GM18951 (cell line): ENCODE data around the gene GLRX5.

Experiments
- POLR2A ChIP-seq: IDR thresholded peaks from 4 replicates; pipeline ENCODE4 v1.6.1; 2011; ENCODE audit warnings: mild to moderate bottlenecking; ENCODE audit not compliant: insufficient read length, insufficient read depth; ENCODE audit errors: extremely low read depth
- in situ Hi-C: fragments of 300-500 bp; cut with MboI; formaldehyde crosslinking; loops from one replicate; pipeline ENCODE4 v1.12.0; 2022; ENCODE audit warnings: low sequenced_read_pairs, mixed read lengths, inconsistent platforms; ENCODE audit not compliant: unreplicated experiment

GLRX5 gene

DNA sequence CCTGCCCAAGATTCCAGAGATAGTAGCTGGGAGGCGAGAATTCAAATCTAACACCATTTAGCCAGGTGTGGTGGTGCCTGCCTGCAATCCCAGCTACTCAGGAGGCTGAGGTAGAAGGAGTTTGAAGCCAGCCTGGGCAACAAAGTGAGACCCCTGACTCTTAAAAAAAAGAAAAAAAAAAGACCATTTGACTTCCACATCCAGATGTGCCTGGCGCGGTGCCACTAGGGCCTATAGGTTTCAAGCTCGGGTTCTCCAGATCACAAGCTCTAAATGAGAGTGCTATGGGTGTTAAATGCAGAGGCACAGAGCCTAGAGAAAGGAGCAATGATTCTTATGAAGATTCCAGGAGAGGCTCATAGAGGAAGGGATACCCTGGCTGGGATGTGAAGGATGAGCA, 40.9 kb upstream of the GLRX5 start:
- in situ Hi-C loops: no loop called here
- TF ChIP-seq POLR2A: no peak

DNA sequence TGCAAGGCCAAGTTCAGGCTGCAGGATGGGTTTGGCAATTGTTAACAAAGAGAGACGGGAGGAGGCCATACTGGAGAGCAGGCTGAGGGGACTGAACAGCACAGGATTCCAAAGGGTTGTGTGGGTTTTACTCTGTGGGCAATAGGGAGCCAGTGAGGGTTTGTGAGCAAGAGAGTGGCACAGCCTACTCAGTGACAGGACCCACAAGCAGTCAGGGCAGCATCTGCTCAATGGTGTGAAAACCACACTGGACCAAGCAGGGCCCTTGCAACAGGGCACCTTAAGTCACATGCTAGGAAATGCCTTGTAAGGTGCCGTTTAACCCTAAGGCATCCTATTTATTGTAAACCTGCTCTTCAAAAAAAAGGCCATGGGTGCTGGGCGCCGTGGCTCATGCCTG, 40.4 kb upstream of the GLRX5 start:
- in situ Hi-C loops: no loop called here
- no peak for TF ChIP-seq POLR2A

DNA sequence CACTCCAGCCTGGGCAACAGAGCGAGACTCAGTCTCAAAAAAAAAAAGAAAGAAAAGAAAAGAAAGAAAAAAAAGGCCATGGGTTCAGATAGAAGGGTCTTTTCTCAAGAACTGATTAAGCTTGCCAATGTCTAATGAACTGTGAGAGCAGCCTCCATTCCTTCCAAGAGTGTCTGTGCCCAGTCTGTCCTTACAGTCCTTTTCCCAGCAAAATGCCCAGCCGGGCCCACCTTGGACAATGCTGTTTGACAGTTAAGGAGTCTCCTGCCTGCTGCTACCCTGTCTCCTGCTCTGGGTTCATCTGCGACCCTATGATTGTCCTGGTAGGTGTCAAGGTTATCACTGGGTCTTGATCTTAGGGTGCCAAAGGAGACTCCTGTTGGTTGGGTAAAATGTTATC, 39.8 kb upstream of the GLRX5 start:
- in situ Hi-C loops: no loop called here
- no peak for TF ChIP-seq POLR2A

DNA sequence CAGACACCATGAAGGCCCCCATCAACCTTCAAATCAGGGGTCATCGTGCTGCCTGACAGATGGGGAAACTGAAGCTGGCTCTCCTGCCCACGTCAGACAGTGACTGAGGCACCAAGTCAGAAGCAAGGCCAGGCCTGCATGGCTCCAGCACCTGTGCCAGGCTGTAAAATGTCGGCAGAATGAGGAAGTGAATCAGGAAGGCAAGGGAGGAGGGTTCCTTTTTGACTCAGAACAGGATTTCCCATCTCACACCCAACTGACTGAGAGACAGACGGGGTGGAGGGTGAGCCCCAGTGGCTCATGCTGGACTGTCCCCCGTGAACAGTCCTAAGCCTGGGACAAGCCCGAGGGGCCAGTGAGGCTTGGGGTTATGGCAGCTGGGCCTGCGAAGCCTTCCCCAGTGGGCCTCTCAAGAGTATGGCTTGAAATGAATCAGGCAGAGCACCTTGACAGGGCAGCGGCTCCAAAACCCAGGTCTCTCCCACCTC, 39.3 kb upstream of the GLRX5 start:
- in situ Hi-C loops: no loop called here
- peak; percentile 54 for TF ChIP-seq POLR2A

DNA sequence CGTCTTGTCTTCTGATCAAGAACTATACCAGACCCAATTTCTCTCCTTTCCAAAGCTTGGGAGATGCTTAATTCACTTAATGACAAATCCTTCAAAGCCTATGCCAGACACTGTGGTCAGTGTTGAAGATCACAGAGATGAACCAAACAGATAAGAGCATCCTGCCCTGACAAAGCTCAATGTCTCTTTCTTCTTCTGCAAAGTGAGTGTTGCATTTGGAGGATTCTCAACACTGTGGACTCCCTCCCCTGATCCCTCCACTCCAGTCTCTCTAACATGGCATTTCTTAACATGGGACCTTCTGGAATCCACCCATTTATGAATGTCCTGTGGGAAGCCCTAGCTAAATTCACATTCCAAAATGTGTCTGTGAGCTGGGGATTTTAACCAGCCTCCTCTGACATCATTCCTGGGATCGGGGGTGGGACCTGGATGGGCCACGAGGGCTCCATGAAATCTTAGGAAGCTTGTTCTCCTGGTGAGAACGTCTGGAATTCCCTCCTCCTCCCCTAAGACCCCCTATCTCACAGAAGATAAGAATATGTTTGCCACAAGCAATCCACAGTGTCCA, 38.7 kb upstream of the GLRX5 start:
- no peak for TF ChIP-seq POLR2A
- in situ Hi-C loops: no loop called here

DNA sequence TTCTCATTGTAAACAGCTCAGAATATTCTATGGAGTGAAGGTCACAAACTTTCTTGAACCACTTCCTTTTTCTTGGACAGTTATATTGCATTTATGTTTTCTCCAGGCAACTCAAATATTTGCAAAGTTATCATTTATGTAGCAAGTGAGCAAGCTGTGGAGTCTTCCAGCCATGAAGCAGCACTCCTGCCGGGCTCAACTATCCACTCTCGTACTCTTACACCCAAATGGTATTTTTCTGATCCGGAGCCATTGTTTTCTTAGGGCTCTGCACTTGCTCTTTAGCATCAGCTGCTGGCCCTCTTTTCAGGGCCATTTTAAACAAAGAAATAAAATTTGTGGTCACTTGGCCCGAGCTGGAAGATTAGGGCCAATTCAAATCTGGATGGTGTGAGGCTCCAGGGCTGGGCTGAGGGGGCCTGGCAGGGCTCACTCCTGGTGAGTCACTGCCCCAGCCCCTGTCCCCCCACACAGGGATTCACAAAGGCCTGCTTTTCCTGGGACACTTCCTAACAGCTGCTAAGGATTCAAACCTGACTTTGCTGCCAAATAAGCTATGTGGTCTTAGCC, 38.1 kb upstream of the GLRX5 start:
- no peak for TF ChIP-seq POLR2A
- in situ Hi-C loops: no loop called here

DNA sequence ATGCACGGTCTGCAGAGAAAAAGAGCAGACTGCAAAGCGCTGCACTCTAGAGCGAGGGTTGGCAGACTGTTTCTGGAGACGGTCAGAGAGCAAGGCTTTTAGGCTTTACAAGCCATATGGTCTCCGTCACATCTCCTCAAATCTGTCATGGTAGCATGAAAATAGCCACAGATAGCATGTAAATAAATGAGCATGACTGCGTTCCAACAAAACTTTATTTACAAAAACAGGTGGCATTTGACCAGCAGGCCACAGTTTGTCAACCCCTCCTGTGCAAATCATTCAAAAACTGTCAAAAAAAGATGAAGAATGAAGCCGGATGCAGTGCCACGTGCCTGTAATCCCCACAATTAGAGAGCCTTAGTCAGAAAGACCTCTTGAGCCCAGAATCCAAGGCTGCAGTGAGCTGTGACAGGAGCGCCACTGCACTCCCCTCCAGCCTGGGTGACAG, 37.3 kb upstream of the GLRX5 start:
- in situ Hi-C loops: no loop called here
- no peak for TF ChIP-seq POLR2A

DNA sequence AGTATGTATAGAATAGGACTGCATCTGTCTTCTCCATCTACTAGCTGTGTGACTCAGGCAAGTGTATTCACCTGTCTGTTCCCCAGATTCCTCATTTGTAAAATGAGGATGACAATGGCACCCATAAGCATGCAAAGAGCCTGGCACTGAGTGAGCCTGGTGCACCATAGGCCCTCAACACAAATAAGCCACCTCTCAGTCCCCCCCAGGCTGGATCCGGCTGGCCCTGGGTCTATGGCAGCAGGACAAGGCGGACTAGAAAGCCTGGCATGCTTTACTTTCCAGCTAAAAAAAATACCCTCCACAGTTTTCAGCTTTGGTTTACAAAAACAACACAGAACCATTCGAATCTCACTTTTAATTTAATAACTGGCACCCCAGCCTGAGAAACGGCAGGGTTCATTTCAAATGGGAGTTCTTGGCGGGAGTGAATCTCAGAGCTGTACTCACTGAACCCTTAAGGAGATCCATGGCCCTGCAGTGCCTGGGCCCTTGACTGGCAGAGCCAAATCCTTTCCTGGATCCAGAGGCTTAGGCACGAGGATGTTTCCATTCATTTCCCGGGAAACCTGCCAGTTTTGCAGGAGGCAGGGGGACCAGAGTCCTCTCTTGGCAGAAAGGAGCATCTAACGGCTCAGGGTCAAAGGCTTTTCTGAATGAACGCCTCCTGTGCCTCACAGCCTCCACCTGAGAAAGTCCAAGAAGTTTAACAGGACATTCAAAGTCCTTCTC, 36.1 kb upstream of the GLRX5 start:
- in situ Hi-C loops: no loop called here
- no peak for TF ChIP-seq POLR2A

DNA sequence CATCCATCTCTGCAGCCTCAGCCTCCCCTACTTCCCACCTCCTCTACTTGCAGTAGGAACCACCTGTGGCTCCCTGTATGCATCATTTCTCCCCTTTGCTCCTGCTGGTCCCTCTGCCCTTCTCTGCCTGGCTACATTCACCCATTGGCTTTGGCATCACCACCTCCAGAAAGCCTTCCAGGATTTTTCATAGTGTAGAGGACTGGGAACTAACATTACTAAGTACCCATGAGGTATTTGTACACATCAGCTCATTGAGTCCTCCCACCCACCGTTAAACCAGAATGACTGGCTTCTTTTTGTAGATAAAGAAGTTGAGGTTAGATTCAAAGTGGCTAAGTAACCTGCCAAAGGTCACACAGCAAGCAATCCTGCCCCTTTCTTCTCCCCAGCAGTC, 35.5 kb upstream of the GLRX5 start:
- in situ Hi-C loops: no loop called here
- TF ChIP-seq POLR2A: no peak

DNA sequence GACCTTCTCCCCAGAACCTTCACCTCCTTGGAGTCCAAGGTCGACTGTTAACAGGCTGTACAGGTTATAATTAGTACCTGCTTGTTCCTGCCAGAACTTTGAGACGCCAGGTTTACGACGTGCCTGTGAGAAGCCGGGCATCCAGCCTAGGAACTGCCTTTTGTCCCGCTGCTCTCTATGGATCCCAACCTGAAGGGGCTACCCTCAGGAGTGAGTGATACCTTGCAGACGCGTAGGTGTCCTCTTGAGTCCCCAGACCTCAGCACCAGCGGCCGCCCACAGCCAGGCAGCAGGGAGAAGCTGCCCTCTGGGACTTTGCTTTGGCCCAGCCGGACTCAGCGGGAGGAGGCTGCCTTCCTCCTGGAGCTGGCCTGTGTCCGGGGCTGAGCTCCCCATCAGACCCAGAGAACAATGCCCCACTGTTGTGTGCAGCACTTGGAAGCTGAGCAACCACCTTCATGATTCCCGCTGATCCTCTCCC, 34.6 kb upstream of the GLRX5 start:
- no peak for TF ChIP-seq POLR2A
- in situ Hi-C loops: no loop called here

DNA sequence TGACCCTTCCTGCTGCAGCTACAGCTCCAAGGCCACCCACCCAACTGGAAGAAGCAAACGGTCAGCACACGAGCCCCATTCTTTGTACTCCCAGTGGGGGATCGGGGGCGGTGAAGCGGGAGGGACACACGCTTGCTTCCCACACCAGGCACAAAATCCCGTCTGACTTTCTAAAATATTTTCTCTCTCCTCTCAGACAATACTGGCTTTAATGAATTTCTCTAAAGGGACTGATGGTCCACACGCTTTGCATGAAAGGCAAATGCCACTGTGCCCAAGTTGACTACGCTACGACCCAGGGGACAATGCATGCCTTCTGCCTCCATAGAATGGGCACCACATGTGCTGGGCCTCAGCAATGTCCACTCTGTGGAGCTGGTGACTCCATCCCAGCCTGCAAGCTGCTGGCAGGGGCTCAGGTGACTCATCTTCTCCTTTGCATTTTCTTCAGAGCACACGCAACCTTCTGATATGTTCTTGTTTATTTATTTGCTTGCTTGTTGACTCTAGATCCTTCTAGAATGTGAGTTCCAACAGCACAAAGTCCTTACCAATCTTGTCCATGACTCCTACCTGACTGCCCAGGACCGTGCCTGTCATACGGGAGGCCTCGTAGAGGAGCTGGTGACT, 34.0 kb upstream of the GLRX5 start:
- in situ Hi-C loops: no loop called here
- no peak for TF ChIP-seq POLR2A

DNA sequence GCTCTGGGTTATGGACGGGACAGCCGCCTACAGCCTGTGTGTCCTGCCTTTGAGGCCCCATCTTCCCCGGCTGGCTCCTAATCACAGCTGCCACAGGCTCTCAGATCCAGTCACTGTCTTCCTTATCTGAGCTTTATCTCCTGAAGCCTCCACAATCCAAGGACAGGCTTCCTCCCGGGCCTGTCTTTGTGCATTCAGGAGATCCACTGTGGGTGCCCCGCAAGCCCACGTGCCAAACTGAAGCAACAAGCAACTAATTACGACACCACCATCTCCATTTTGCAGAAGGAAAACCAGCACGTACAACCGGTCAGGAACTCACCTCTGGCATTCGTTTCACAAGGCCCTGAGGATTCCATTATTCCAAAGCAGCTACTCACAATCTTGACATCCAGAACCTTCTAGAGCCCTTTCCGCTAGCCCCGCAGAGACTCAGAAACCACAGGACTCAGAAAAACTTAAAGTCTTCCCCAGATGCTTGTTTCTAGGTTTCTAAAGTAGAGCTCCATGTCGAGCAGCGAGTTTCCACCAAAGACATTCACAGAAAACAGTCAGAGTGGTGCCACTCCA, 32.4 kb upstream of the GLRX5 start:
- no peak for TF ChIP-seq POLR2A
- in situ Hi-C loops: no loop called here

DNA sequence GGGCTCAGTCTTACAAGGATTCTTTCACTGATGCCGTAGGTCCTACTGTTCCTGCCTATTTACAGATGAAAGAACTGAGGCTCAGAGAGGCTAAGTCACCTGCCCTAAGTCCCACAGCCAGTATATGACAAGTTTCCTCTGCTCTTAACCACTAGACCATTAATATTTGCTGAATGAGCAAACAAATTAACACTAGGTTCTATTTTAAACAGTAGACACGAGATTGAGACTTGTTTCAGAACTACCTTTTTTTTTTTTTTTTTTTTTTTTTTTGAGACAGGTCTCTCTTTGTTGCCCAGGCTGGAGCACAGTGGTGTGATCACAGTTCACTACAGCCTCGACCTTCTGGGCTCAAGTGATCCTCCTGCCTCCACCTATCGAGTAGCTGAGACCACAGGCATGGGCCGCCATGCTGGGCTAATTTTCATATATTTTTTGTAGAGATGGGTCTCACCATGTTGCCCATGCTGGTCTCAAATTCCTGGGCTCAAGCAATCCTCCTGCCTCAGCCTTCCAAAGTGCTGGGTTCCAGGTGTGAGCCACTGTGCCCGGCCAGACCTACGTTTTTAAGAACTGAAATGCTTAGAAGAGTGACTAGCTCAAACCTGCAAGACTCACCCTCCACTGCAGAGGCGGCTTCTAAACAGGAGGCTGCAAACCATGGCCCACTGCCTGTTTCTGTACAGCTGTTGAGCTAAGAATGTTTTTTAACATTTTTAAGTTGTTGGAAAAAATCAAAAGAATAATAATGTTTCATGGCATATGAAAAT, 31.3 kb upstream of the GLRX5 start:
- TF ChIP-seq POLR2A: no peak
- in situ Hi-C loops: no loop called here
